Measurements from ENCODE around the gene HCAR1. TPM values are rescaled to one million over a fixed set of nuclear protein-coding genes. Genes with fewer than 3 reads are reported as not detected.

Gene HCAR1
- total and polyA plus RNA-seq, 2 of the 4 experiments (the other 2 are of a cell fraction) = 0.03 TPM; not detected in 1

- Histone ChIP-seq H2AK9ac (replicated peaks; ENCODE audit: low read depth, low read length, poor library complexity) (no peak overlapping the region), H4K5ac (ENCODE audit: low read depth, low read length) (no peak overlapping the region), H3K23ac (ENCODE audit: low read depth, low read length) (no peak overlapping the region), H3K4me1 (ENCODE audit: control insufficient read depth, insufficient read depth, low read length) (no peaks in the 10 kb centered on the region), H3K4me3 (ENCODE audit: insufficient read depth, low read depth, low read length) (no peak overlapping the region), H2BK15ac (ENCODE audit: low read depth, low read length) (no peak overlapping the region), H3K27me3 (ENCODE audit: control insufficient read depth, insufficient read depth, low read length) (no peaks in the 10 kb centered on the region), H2BK120ac (ENCODE audit: low read depth, low read length) (no peak overlapping the region), H3K9me3 (ENCODE audit: control insufficient read depth, insufficient read depth, low read length) (no peaks in the 10 kb centered on the region), H3K18ac (ENCODE audit: low read depth, low read length) (no peak overlapping the region), H2AK5ac (ENCODE audit: low read depth, low read length) (no peak overlapping the region), H3K36me3 (ENCODE audit: control insufficient read depth, insufficient read depth, low read length) (no peaks in the 10 kb centered on the region), H4K91ac (ENCODE audit: insufficient read depth, low read depth, low read length) (no peak overlapping the region), H3K9ac (ENCODE audit: low read depth, low read length) (no peak overlapping the region), H2AFZ (replicated peaks; ENCODE audit: low read length, poor library complexity) (no peak overlapping the region), H4K20me1 (ENCODE audit: insufficient read depth, low read length) (no peaks in the 10 kb centered on the region), H2BK20ac (ENCODE audit: low read depth, low read length) (no peak overlapping the region), H3K9me1 (ENCODE audit: insufficient read depth, low read length) (no peaks in the 10 kb centered on the region; the same call in 1 of the 2 replicates), H3K56ac (ENCODE audit: extremely low read depth, insufficient read depth, low read length) (no peak overlapping the region), H4K8ac (ENCODE audit: low read depth in 2 of 2, low read length in 2 of 2) (no peak overlapping the region), H3K27ac (ENCODE audit: insufficient read depth, low read length) (no peak overlapping the region), H3K4me2 (ENCODE audit: low read depth, low read length) (no peak overlapping the region), H3K79me1 (ENCODE audit: low read depth in 1 of 2, low read length in 2 of 2) (no peaks in the 10 kb centered on the region), H2BK5ac (ENCODE audit: low read depth, low read length, poor library complexity, severe bottlenecking) (no peak overlapping the region), H3K4ac (ENCODE audit: low read depth, low read length) (no peak overlapping the region), H3K14ac (replicated peaks; ENCODE audit: low read depth, low read length) (no peak overlapping the region)
- dilution Hi-C loops (cut with HindIII; ENCODE audit: low sequenced_read_pairs, unreplicated experiment) (no loop called here), in situ Hi-C loops (cut with MboI; ENCODE audit: low sequenced_read_pairs) (no loop called here), intact Hi-C loops (cut with micrococcal nuclease) (no loop called here)
- DNase-seq (peak; percentile 25), ATAC-seq (ENCODE audit: low read depth) (no peak)
- BruUV-seq (replicated peaks) = no TSS peak
- CTCF ChIA-PET = no interaction called here
- POLR2A ChIA-PET (ENCODE audit: unreplicated experiment) = no interaction called here
- 60% methylated on average over 1 of the region's 5 CpGs; no CpG with 5 or more reads in 1 of the 2 experiments for WGBS, 2 experiments (ENCODE audit: extremely low coverage in 2 of 2, insufficient read length in 1 of 2)
- no peak for TF ChIP-seq MAZ (IDR thresholded peaks at IDR 0.05; ENCODE audit: borderline replicate concordance, low read depth, low read length)
- no peak for TF ChIP-seq BHLHE40 (IDR thresholded peaks at IDR 0.05; ENCODE audit: low read depth, low read length)
- no peak for TF ChIP-seq CHD1 (IDR thresholded peaks at IDR 0.05; ENCODE audit: low read depth, low read length)
- no peak for TF ChIP-seq RCOR1 (IDR thresholded peaks at IDR 0.05; ENCODE audit: insufficient replicate concordance, low read length)
- no peak for TF ChIP-seq ELK1 (IDR thresholded peaks at IDR 0.05; ENCODE audit: borderline replicate concordance, low read depth, low read length)
- TF ChIP-seq SMC3 (IDR thresholded peaks at IDR 0.05; ENCODE audit: low read depth, low read length) = no peak
- no peak for TF ChIP-seq CTCF (conservative IDR thresholded peaks at IDR 0.05; ENCODE audit: low read depth, low read length)
- TF ChIP-seq POLR2A (IDR thresholded peaks at IDR 0.05; ENCODE audit: low read depth, low read length) = no peak
- no peak for TF ChIP-seq CEBPB (IDR thresholded peaks at IDR 0.05; ENCODE audit: low read depth, low read length)
Measured at GRCh38 chr12:122687086-122687485, 43.6 kb downstream of the HCAR1 start.

Measured in IMR-90 (cell line).